ENCODE measurements around the gene KCNK4.
A peak's percentile ranks its signal among the peaks of the same experiment; 100 is the strongest.

KCNK4 gene

GRCh38 chr11:64298966-64299846 is 8.1 kb downstream of the KCNK4 start:
- no peak for DNase-seq (ENCODE audit: low read depth)
- TF ChIP-seq, protein P1, sequence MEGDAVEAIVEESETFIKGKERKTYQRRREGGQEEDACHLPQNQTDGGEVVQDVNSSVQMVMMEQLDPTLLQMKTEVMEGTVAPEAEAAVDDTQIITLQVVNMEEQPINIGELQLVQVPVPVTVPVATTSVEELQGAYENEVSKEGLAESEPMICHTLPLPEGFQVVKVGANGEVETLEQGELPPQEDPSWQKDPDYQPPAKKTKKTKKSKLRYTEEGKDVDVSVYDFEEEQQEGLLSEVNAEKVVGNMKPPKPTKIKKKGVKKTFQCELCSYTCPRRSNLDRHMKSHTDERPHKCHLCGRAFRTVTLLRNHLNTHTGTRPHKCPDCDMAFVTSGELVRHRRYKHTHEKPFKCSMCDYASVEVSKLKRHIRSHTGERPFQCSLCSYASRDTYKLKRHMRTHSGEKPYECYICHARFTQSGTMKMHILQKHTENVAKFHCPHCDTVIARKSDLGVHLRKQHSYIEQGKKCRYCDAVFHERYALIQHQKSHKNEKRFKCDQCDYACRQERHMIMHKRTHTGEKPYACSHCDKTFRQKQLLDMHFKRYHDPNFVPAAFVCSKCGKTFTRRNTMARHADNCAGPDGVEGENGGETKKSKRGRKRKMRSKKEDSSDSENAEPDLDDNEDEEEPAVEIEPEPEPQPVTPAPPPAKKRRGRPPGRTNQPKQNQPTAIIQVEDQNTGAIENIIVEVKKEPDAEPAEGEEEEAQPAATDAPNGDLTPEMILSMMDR (IDR thresholded peaks at IDR 0.05; ENCODE audit: control insufficient read depth, extremely low read depth, insufficient read depth): no peak
- no peak overlapping the region for H3K4me3 ChIP-seq (ENCODE audit: low read depth, low read length)

GRCh38 chr11:64299847-64300648 is 8.9 kb downstream of the KCNK4 start, which contains the start of gene CATSPERZ:
CATSPERZ (plus strand) TSS chr11:64300358; CDS start chr11:64300411, 53 bp downstream.
- peak within 1 kb of the TSS; percentile 25 for H3K4me3 ChIP-seq (ENCODE audit: low read depth, low read length)
- DNase-seq (ENCODE audit: low read depth): no peak
- TF ChIP-seq, protein P1 (IDR thresholded peaks at IDR 0.05; ENCODE audit: control insufficient read depth, extremely low read depth, insufficient read depth): no peak

- TF ChIP-seq, protein P1 (IDR thresholded peaks at IDR 0.05; ENCODE audit: control insufficient read depth, extremely low read depth, insufficient read depth): no peak
- no peak for DNase-seq (ENCODE audit: low read depth)
- no peak overlapping the region for H3K4me3 ChIP-seq (ENCODE audit: low read depth, low read length)
These were observed 12.3 kb downstream of the KCNK4 start for GRCh38 chr11:64303109-64304031.

- DNase-seq (ENCODE audit: low read depth): no peak
- H3K4me3 ChIP-seq (ENCODE audit: low read depth, low read length): peak overlapping the region; percentile 57
- TF ChIP-seq, protein P1 (IDR thresholded peaks at IDR 0.05; ENCODE audit: control insufficient read depth, extremely low read depth, insufficient read depth): no peak
These were observed 12.9 kb downstream of the KCNK4 start for GRCh38 chr11:64304032-64304315.

GRCh38 chr11:64304316-64305072 is 13.4 kb downstream of the KCNK4 start:
- TF ChIP-seq, protein P1 (IDR thresholded peaks at IDR 0.05; ENCODE audit: control insufficient read depth, extremely low read depth, insufficient read depth): peak; percentile 70
- no peak for DNase-seq (ENCODE audit: low read depth)
- peak overlapping the region; percentile 57 for H3K4me3 ChIP-seq (ENCODE audit: low read depth, low read length)

Measured in LNCaP clone FGC (cell line).